Pancreas (tissue), 10 donors: Measurements from ENCODE around the gene RIPOR2. TPM values are rescaled to one million over a fixed set of nuclear protein-coding genes. Genes with fewer than 3 reads are reported as not detected.

Experiments used
- ATAC-seq, 4 donors: fragments of 200-7000 bp; cut with Tn5 transposase; one replicate each; pipeline versions ENCODE4 v1.8.0 to v1.9.1; 2020; ENCODE audit warnings: mild to moderate bottlenecking in 4 of 4, moderate library complexity in 4 of 4
- DNase-seq, 6 donors: peaks; one replicate each; pipeline ENCODE4 v3.0.0-alpha.2; 2020
- FAIRE-seq: peaks from 2 replicates; lab custom pipeline; 2012; peaks lifted over from hg19 to GRCh38; lab: Jason Lieb, UNC
- H3K27ac ChIP-seq, 4 donors: fragments of 200-600 bp; sonication (generic); 1 replicate in 3 of 4; 2 replicates in 1 of 4; pipeline versions ENCODE4 v1.5.0 to v1.8.0; 2020
- H3K27me3 ChIP-seq, 4 donors: fragments of 200-600 bp; one replicate each; pipeline ENCODE4 v1.8.0; 2021
- H3K36me3 ChIP-seq, 3 donors: fragments of 200-600 bp; sonication (generic) in 1 of 3; one replicate each; pipeline versions ENCODE4 v1.5.0 to v1.8.0; 2020 to 2021
- H3K4me1 ChIP-seq, 3 donors: fragments of 200-600 bp; one replicate each; pipeline ENCODE4 v1.8.0; 2021
- H3K4me3 ChIP-seq, 4 donors: fragments of 200-600 bp; sonication (generic) in 2 of 4; one replicate each; pipeline versions ENCODE4 v1.5.0 to v1.8.0; 2020 to 2021
- H3K9me3 ChIP-seq, 4 donors: fragments of 200-600 bp; one replicate each; pipeline ENCODE4 v1.8.0; 2021
- WGBS, 2 donors: extraction: QIAGEN DNeasy Blood & Tissue Kit; methylation state at CpG; one replicate each; pipeline ENCODE4 v1.1.7; 2013; 5-methylcytosine and 5-hydroxymethylcytosine counted together
- intact Hi-C, 3 donors: fragments of 100-400 bp; cut with DNase I; formaldehyde crosslinking; loops; one replicate each; pipeline versions ENCODE4 v1.11.1 to v1.14.2; 2022
- polyA plus RNA-seq, 2 donors: library from polyadenylated mRNA; stranded (reverse); fragments of 200-250 nt; gene quantifications; one replicate each; pipeline ENCODE4 v1.2.3, GENCODE V29; 2013
- total RNA-seq, 6 donors: library from RNA; stranded (reverse); fragmentation: NEBNext Ultra II Directional in 4 of 6; extraction: Animal tissue kit (Norgen Biotek cat#: 25700) in 4 of 6; gene quantifications; one replicate each; pipeline versions ENCODE4 v1.2.1 to v1.2.4, GENCODE V29; 2021 to 2023
- TF ChIP-seq, protein P1 (sequence below), 4 donors: fragments of 200-600 bp; sonication (generic) in 3 of 4; IDR thresholded peaks; one replicate each; pipeline versions ENCODE4 v1.5.0 to v1.8.0; 2021; ENCODE audit warnings: antibody characterized with exemption in 4 of 4
- donor health status: healthy with polysubstance abuse.
- donor health status: DM: no; HTN: no; CAD: no; lungs with moderate emphysema.
- donor health status: DM: no; HTN: no; CAD: no.
- donor health status: control.
- donor health status: control.
- donor health status: Bipolar disorder and iron deficiency.
- donor health status: DM: yes; HTN: yes; CAD: no.
- donor health status: DM: no; HTN: no; CAD: no.
- donor health status: DM: no; HTN: no; CAD: no.
- donor health status: DM: yes; HTN: yes; CAD: no.

RIPOR2 gene
- total and polyA plus RNA-seq, 8 donors = 0.28 to 3.7 (median 1.00) TPM

DNA sequence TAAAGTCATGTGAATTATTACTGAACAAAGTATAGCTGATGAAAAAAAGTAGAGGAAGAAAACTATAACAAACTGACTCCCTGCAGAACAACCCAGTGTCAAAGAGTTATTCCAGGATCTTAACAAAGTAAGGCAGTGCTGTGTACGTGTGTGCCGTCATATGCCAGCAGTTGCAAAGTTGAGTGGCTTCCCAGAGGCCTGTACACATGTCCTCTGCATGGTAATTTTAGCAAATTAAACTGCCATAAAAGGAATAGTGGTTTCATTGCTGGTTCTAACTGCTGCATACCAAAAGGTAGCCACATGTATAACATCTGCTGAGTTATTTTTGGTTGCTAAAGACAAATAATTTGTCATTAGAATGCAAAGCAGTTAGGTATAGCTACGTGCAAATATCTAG, 44.8 kb downstream of the RIPOR2 start:
- Histone ChIP-seq H3K27ac (no peak overlapping the region), H3K9me3 (no peaks in the 10 kb centered on the region), H3K36me3 (no peaks in the 10 kb centered on the region), H3K4me3 (no peak overlapping the region), H3K27me3 (no peaks in the 10 kb centered on the region), H3K4me1 (no peaks in the 10 kb centered on the region)
- intact Hi-C loops = no loop called here
- WGBS, 2 donors = 92 to 94% methylated on average over 3 of the region's 3 CpGs
- ATAC-seq (no peak), FAIRE-seq (no peak), DNase-seq (no peak)
- TF ChIP-seq, protein P1, sequence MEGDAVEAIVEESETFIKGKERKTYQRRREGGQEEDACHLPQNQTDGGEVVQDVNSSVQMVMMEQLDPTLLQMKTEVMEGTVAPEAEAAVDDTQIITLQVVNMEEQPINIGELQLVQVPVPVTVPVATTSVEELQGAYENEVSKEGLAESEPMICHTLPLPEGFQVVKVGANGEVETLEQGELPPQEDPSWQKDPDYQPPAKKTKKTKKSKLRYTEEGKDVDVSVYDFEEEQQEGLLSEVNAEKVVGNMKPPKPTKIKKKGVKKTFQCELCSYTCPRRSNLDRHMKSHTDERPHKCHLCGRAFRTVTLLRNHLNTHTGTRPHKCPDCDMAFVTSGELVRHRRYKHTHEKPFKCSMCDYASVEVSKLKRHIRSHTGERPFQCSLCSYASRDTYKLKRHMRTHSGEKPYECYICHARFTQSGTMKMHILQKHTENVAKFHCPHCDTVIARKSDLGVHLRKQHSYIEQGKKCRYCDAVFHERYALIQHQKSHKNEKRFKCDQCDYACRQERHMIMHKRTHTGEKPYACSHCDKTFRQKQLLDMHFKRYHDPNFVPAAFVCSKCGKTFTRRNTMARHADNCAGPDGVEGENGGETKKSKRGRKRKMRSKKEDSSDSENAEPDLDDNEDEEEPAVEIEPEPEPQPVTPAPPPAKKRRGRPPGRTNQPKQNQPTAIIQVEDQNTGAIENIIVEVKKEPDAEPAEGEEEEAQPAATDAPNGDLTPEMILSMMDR (IDR thresholded peaks at IDR 0.05) = no peak

DNA sequence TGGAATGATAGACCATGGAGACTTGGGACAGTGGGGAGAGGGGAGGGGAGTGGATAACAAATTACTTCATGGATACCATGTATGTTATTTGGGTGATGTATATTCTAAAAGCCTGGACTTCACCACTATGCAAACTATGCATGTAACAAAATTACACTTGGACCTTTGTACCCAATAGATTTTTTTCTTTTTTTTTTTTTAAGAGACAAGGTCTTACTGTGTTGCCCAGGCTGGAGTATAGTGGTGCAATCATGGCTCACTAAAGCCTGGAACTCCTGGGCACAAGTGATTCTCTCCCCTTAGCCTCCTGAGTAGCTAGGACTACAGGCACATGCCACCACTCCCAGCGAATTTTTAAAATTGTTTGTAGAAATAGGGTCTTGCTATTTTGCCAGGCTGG, 45.3 kb downstream of the RIPOR2 start:
- Histone ChIP-seq H3K36me3 (no peaks in the 10 kb centered on the region), H3K27me3 (no peaks in the 10 kb centered on the region), H3K4me3 (no peak overlapping the region), H3K4me1 (no peaks in the 10 kb centered on the region), H3K27ac (no peak overlapping the region), H3K9me3 (no peaks in the 10 kb centered on the region)
- FAIRE-seq (no peak), ATAC-seq (no peak), DNase-seq (no peak)
- WGBS, 2 donors = 93% methylated on average over 1 of the region's 1 CpG
- intact Hi-C loops = no loop called here
- TF ChIP-seq, protein P1 (IDR thresholded peaks at IDR 0.05) = no peak

DNA sequence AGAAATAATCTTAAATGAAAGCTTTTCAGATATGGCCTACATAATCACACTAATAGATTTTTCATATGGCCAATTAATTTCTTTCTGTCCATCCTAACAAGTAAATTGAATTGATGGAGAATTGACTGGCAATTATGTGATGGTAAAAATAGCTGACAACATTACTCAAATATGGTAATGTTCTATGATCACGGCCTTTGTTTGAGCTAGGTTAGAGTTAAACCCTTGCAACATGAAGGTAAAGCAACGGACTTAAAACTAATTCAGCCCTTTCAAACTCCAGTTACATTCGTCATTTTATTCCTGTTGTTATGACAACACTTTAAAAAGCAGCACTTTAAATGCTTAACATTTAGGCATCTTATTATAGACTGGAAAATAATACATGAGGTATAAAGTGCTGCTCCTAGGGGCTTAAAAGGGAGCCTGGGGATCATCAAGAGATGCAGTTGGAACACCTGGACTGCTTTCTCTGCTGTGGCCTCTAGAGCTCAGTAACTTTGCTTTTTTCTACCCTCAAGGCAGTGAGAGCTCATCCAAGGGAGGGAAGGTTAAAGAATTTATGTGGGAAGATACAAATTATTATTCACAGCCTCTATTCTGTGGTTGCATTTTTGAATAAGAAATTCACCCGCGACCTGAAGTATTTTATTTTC, 46.9 kb downstream of the RIPOR2 start:
- H3K27me3 ChIP-seq = no peaks in the 10 kb centered on the region
- no peak for ATAC-seq
- H3K27ac ChIP-seq = no peak overlapping the region
- no peak for FAIRE-seq
- intact Hi-C loops = no loop called here
- WGBS, 2 donors = 74 to 80% methylated on average over 5 of the region's 5 CpGs
- no peaks in the 10 kb centered on the region for H3K9me3 ChIP-seq
- no peaks in the 10 kb centered on the region for H3K36me3 ChIP-seq
- H3K4me1 ChIP-seq = no peaks in the 10 kb centered on the region
- TF ChIP-seq, protein P1 (IDR thresholded peaks at IDR 0.05) = no peak
- H3K4me3 ChIP-seq = no peak overlapping the region
- no peak for DNase-seq

DNA sequence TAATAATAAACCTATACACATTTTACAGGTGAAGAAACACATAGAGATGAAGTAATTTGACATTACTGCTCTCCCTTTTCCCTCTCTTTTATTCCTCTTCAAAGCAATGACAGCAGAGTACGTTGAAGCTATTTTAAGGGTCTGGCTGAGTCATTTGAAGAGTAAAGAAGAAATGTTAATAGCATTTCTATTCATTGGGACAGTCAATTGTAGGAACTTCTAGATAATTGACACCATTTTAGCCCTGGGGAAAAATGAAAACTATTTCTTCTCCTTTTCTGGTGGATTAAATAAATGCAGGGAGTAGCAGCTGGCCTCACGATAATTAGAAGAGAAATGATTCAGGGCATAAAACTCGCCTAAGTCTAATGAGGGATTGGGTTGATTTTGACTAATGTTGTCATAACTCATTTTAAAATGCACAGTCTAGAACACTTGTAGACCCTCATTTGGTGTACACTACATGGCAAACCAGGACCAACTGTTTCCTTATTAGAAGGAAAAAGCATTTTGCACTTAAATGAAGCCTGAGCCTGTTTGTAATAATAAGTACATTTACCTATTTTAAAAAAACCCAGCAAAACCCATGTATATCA, 48.1 kb downstream of the RIPOR2 start:
- FAIRE-seq (no peak), ATAC-seq (no peak), DNase-seq (no peak)
- H3K27ac ChIP-seq = no peak overlapping the region
- no peaks in the 10 kb centered on the region for H3K4me1 ChIP-seq
- H3K9me3 ChIP-seq = no peaks in the 10 kb centered on the region
- 83 to 87% methylated on average over 3 of the region's 3 CpGs for WGBS, 2 donors
- H3K27me3 ChIP-seq = no peaks in the 10 kb centered on the region
- no peak overlapping the region for H3K4me3 ChIP-seq
- intact Hi-C loops = no loop called here
- TF ChIP-seq, protein P1 (IDR thresholded peaks at IDR 0.05) = no peak
- H3K36me3 ChIP-seq = no peaks in the 10 kb centered on the region

DNA sequence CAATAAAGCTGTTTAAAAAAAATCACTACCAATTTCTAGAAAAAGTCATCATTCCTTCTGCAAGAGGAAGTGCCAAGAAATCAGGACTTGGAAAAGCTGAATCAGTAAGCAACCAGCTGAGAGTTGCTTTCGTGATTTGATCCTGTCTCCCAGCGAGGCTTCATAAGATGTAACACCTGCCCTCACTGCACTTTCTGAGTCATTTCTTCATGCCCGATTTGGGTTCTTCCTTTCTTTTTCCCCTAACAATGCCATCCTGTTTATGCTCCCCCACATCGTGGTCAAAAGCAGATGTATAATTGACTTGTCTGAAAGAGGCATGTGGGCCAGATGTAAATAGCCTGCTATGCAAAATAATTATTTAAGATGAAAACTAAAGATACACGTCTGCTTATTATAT, 52.1 kb downstream of the RIPOR2 start:
- no peak for DNase-seq
- WGBS, 2 donors = 77 to 85% methylated on average over 5 of the region's 5 CpGs
- Histone ChIP-seq H3K9me3 (no peaks in the 10 kb centered on the region), H3K27ac (no peak overlapping the region), H3K4me3 (no peak overlapping the region), H3K4me1 (no peaks in the 10 kb centered on the region), H3K27me3 (no peaks in the 10 kb centered on the region), H3K36me3 (no peaks in the 10 kb centered on the region)
- ATAC-seq = no peak
- no peak for FAIRE-seq
- TF ChIP-seq, protein P1 (IDR thresholded peaks at IDR 0.05) = no peak
- intact Hi-C loops = no loop called here
